ACC112 (cell line): Measurements from ENCODE around the gene HOXA6.

Experiments used
- H2AFZ ChIP-seq: fragments of 200-600 bp; sonication (generic); one replicate; pipeline ENCODE4 v1.6.0; 2017; ENCODE audit warnings: antibody characterized with exemption, low read length; ENCODE audit not compliant: unreplicated experiment
- H3K27ac ChIP-seq: fragments of 200-600 bp; sonication (generic); 2 replicates; pipeline ENCODE4 v1.5.1; 2014; ENCODE audit warnings: low read depth, mild to moderate bottlenecking, antibody characterized with exemption, low read length, moderate library complexity
- H3K27me3 ChIP-seq: fragments of 200-600 bp; sonication (generic); 2 replicates; pipeline ENCODE4 v1.6.1; 2014; ENCODE audit warnings: mild to moderate bottlenecking, antibody characterized with exemption, low read length, moderate library complexity, mixed read lengths; ENCODE audit not compliant: insufficient read depth
- H3K36me3 ChIP-seq: fragments of 200-600 bp; sonication (generic); 2 replicates; pipeline ENCODE4 v1.6.1; 2016; ENCODE audit warnings: mild to moderate bottlenecking, antibody characterized with exemption, low read length, moderate library complexity, mixed read lengths; ENCODE audit not compliant: insufficient read depth
- H3K4me1 ChIP-seq: fragments of 200-600 bp; sonication (generic); one replicate; pipeline ENCODE4 v1.6.1; 2016; ENCODE audit warnings: low read length, mixed read lengths; ENCODE audit not compliant: insufficient read depth, unreplicated experiment, control insufficient read depth
- H3K4me3 ChIP-seq: fragments of 200-600 bp; sonication (generic); 2 replicates; pipeline ENCODE4 v1.5.1; 2014; ENCODE audit warnings: mild to moderate bottlenecking, low read depth, low read length
- H3K79me2 ChIP-seq: fragments of 200-600 bp; sonication (generic); one replicate; pipeline ENCODE4 v1.6.0; 2016; ENCODE audit warnings: low read length; ENCODE audit not compliant: control insufficient read depth, unreplicated experiment, insufficient read depth

The HOXA6 gene

GRCh38 chr7:27176524-27176845 lies 28.9 kb upstream of the HOXA6 start:
- H3K27ac ChIP-seq, result no peak overlapping the region
- H2AFZ ChIP-seq, result no peak overlapping the region
- peaks cover 3% of the 10 kb centered on the region for H3K4me1 ChIP-seq
- no peak overlapping the region for H3K4me3 ChIP-seq
- H3K79me2 ChIP-seq, result no peaks in the 10 kb centered on the region
- H3K36me3 ChIP-seq, result no peaks in the 10 kb centered on the region
- H3K27me3 ChIP-seq, result peaks cover 87% of the 10 kb centered on the region

DNA sequence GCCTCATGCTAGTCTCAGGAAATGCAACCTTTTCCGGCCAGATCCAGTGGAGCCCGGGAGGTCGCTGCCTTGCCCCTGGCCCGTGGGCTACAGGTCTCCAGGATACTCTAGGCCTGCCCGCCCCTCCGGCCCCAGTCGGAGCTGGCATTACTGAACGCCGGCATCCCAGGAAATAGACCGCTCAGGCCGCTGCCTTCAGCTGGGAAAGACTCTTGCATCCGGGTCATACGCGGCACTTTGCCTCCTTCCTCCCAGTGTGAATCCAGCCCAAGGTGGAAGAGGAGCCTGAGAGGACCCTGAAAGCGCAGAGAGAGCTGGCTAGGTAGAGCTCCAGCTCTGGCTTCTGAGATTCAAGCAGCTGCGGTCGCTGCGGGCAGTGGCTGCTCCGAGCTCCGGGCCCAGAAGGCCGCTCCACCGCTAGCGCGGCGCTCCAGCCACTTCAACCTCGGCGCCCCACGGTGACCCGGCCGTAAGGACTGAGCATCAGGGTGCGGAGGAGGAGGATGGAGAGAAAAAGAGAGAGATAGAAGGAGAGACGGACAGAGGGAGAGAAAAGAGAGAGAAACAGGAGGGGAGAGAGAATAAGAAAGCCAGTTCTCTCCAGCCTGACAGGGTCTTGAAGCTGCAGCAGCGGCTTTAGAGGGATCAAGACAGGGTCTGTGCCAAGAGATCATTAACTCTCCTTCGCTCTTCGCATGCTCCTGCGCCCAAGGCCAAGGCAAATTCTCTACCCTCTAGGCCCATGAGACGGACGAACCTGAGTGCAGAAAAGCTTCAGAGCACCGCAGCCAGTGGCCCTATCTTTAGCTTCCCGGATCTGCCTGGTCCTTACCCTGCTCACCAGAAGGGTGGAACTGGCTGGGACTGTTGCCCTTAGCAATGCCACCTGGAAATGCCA lies 28.3 kb upstream of the HOXA6 start:
- H3K27me3 ChIP-seq, result peaks cover 93% of the 10 kb centered on the region
- peaks cover 3% of the 10 kb centered on the region for H3K4me1 ChIP-seq
- H3K79me2 ChIP-seq, result no peaks in the 10 kb centered on the region
- H2AFZ ChIP-seq, result no peak overlapping the region
- no peaks in the 10 kb centered on the region for H3K36me3 ChIP-seq
- no peak overlapping the region for H3K4me3 ChIP-seq
- no peak overlapping the region for H3K27ac ChIP-seq

- H3K27me3 ChIP-seq, result peaks cover 93% of the 10 kb centered on the region
These were observed 27.5 kb upstream of the HOXA6 start for GRCh38 chr7:27174874-27175625.

GRCh38 chr7:27173956-27174873 lies 26.6 kb upstream of the HOXA6 start, which contains the start of gene HOXA10:
HOXA10 (minus strand) TSS chr7:27174320; CDS start chr7:27174306, 14 bp downstream.
- peaks cover 94% of the 10 kb centered on the region for H3K27me3 ChIP-seq
- no peak within 1 kb of the TSS for H3K27ac ChIP-seq
- no peaks in the 10 kb centered on the region for H3K79me2 ChIP-seq
- peak within 1 kb of the TSS; percentile 58 for H3K4me3 ChIP-seq
- H3K4me1 ChIP-seq, result no peaks in the 10 kb centered on the region
- no peak within 1 kb of the TSS for H2AFZ ChIP-seq
- no peaks in the 10 kb centered on the region for H3K36me3 ChIP-seq

More at GRCh38 chr7:27174874-27175625, 27.5 kb upstream of the HOXA6 start:
- H3K27ac ChIP-seq, result no peak overlapping the region
- peaks cover 3% of the 10 kb centered on the region for H3K4me1 ChIP-seq
- H3K4me3 ChIP-seq, result no peak overlapping the region
- no peaks in the 10 kb centered on the region for H3K36me3 ChIP-seq
- no peaks in the 10 kb centered on the region for H3K79me2 ChIP-seq
- H2AFZ ChIP-seq, result no peak overlapping the region

DNA sequence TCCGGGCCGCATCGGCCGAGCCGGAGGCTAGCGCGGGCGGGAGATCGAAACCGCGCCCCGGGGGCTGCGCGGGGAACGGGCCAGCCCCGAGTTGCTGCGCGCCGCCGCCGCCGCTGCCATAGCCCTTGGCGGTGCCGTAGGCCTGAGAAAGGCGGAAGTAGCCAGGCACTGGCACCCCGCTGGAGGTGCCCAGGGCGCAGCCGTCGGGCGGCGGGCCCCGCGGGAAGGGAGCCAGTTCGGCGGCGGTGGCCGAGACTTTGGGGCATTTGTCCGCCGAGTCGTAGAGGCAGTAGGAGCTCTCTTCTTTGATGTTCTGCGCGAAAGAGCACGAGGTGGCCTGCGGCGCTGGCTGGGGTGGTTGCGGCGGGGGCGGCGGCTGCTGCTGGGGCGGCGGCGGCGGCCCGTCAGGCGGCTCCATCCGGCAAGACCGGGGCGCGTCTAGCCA lies 26.0 kb upstream of the HOXA6 start:
- peak overlapping the region; percentile 58 for H3K4me3 ChIP-seq
- H3K27me3 ChIP-seq, result peaks cover 94% of the 10 kb centered on the region
- no peaks in the 10 kb centered on the region for H3K79me2 ChIP-seq
- no peaks in the 10 kb centered on the region for H3K4me1 ChIP-seq
- no peak overlapping the region for H3K27ac ChIP-seq
- H3K36me3 ChIP-seq, result no peaks in the 10 kb centered on the region
- no peak overlapping the region for H2AFZ ChIP-seq

DNA sequence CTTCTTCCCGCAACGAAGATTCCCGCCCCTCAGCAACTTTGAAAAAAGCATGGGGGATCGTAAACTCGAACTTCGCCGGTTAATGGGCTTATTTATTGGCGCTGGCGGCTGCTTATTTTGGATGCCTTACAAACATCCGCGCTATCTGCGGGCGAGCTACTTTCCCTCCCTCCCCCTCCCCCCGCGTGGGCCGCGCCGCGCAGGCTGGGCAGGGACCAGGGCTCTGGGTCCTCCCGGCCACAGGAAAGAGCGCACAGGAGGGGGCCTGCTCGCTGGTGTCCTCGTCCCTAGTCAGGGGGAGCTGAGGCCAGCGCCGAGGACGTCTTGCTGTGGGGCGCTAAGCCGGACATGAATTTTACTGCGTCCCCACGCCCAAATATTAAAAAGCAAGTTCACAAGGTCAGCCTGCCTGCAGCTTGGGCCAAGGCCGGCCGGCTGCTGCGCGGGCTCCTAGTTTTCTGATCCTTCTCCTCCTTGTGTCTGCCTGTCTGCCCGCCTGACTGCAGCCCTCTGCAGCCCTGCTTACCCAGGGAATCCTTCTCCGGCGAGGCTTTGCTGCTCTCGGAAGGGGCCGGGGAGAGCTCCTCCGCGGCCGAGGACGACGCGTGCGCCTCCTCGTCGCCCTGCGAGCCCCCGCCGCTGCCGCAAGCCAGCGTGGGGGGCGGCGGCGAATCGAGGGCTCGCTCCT lies 25.4 kb upstream of the HOXA6 start:
- no peaks in the 10 kb centered on the region for H3K79me2 ChIP-seq

GRCh38 chr7:27172315-27172774 lies 24.8 kb upstream of the HOXA6 start:
- Histone ChIP-seq H3K4me1 (no peaks in the 10 kb centered on the region), H3K4me3 (peak overlapping the region; percentile 58; the same call in 1 of the 2 replicates), H2AFZ (no peak overlapping the region), H3K27ac (no peak overlapping the region), H3K79me2 (no peaks in the 10 kb centered on the region), H3K27me3 (peaks cover 96% of the 10 kb centered on the region), H3K36me3 (no peaks in the 10 kb centered on the region)

More for the DNA sequence above, 25.4 kb upstream of the HOXA6 start:
- H3K4me3 ChIP-seq, result peak overlapping the region; percentile 58
- H3K36me3 ChIP-seq, result no peaks in the 10 kb centered on the region
- H3K27ac ChIP-seq, result no peak overlapping the region
- H3K4me1 ChIP-seq, result no peaks in the 10 kb centered on the region
- peaks cover 94% of the 10 kb centered on the region for H3K27me3 ChIP-seq
- H2AFZ ChIP-seq, result no peak overlapping the region

GRCh38 chr7:27171637-27172314 lies 24.2 kb upstream of the HOXA6 start:
- Histone ChIP-seq H3K79me2 (no peaks in the 10 kb centered on the region), H3K4me3 (no peak overlapping the region), H2AFZ (no peak overlapping the region), H3K27me3 (peaks cover 99% of the 10 kb centered on the region), H3K4me1 (no peaks in the 10 kb centered on the region), H3K36me3 (no peaks in the 10 kb centered on the region), H3K27ac (no peak overlapping the region)

GRCh38 chr7:27171325-27171636 lies 23.7 kb upstream of the HOXA6 start:
- H3K36me3 ChIP-seq, result no peaks in the 10 kb centered on the region
- no peak overlapping the region for H3K4me3 ChIP-seq
- H3K4me1 ChIP-seq, result no peaks in the 10 kb centered on the region
- no peak overlapping the region for H3K27ac ChIP-seq
- no peaks in the 10 kb centered on the region for H3K79me2 ChIP-seq
- H3K27me3 ChIP-seq, result peaks cover 99% of the 10 kb centered on the region
- no peak overlapping the region for H2AFZ ChIP-seq
